ENCODE data around the gene RAP1GDS1.
"Not testable (repeated sequence)": the region's sequence is repeated elsewhere in the genome, so short reads cannot be mapped to it uniquely, and the experiment has no call there.

RAP1GDS1 gene

DNA sequence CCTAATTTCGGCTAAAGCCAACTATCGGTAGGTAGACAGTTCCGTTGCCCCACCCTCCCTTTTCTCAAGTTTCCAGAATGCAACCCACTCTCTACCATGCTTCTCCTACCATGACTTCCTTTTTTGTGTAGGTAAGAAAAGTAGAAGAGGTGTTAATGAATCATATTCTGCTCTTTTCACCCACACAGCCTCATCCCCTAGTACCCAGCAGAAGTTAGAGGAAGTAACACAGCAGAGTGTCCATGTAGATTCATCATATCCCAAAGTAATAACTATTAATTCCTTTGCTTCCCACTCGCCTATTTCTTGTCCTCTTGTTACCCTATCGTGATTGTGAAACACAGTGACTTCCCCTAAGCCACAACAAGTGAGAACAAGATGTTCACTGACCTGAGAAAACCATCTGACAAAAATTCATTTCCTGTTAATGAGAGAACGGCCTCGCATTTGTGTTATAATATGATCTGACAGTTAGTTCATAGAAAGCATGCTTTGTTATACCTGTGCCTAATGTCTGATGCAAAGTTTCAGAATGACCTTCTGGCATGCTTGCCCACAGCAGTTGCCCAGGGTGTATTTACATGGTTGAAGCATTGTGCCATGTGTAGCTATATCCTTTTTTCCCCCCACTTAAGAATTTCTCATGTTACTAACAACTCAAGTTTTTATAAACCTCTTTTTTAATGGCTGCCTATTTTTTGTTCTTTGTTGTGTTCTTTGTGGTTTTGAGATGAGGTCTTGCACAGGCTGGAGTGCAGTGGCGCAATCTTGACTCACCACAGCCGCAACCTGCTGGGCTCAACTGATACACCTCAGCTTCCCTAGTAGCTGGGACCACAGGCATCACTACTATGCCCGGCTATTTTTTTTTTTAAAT lies 185.6 kb downstream of the RAP1GDS1 start:
- H3K4me3 ChIP-seq (replicated peaks; ENCODE audit: low read depth, low read length): no peak overlapping the region
- TF ChIP-seq, protein P1, sequence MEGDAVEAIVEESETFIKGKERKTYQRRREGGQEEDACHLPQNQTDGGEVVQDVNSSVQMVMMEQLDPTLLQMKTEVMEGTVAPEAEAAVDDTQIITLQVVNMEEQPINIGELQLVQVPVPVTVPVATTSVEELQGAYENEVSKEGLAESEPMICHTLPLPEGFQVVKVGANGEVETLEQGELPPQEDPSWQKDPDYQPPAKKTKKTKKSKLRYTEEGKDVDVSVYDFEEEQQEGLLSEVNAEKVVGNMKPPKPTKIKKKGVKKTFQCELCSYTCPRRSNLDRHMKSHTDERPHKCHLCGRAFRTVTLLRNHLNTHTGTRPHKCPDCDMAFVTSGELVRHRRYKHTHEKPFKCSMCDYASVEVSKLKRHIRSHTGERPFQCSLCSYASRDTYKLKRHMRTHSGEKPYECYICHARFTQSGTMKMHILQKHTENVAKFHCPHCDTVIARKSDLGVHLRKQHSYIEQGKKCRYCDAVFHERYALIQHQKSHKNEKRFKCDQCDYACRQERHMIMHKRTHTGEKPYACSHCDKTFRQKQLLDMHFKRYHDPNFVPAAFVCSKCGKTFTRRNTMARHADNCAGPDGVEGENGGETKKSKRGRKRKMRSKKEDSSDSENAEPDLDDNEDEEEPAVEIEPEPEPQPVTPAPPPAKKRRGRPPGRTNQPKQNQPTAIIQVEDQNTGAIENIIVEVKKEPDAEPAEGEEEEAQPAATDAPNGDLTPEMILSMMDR (IDR thresholded peaks at IDR 0.05; ENCODE audit: low read length, missing control alignments): no peak
- peak; percentile 57 for DNase-seq (ENCODE audit: low read depth)

GRCh38 chr4:98447648-98448047 lies 186.5 kb downstream of the RAP1GDS1 start:
- TF ChIP-seq, protein P1 (IDR thresholded peaks at IDR 0.05; ENCODE audit: low read length, missing control alignments): no peak
- no peak for DNase-seq (ENCODE audit: low read depth)

DNA sequence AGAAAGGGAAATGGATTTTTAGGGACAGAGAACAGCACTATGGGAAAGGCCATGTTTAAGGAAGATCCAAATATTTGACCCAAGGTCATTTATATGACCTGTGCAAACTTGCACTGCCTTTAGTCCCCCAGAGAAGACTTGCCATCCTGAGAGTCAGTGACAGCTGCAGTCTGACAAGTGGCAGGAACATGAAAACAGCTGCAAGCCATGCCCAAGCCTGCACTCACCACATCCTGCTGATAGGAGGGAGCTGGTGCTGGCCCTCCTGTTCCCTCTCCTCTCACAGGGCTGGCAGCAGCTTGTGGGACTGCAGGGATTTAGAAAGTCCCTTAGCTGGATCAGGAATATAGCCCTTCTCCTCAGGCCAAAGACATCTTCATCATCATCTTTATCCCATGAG lies 187.7 kb downstream of the RAP1GDS1 start:
- TF ChIP-seq, protein P1 (IDR thresholded peaks at IDR 0.05; ENCODE audit: low read length, missing control alignments): no peak
- H3K4me3 ChIP-seq (replicated peaks; ENCODE audit: low read depth, low read length): no peak overlapping the region
- no peak for DNase-seq (ENCODE audit: low read depth)

More at GRCh38 chr4:98447648-98448047, 186.5 kb downstream of the RAP1GDS1 start:
- no peak overlapping the region for H3K4me3 ChIP-seq (replicated peaks; ENCODE audit: low read depth, low read length)

- no peak overlapping the region for H3K4me3 ChIP-seq (replicated peaks; ENCODE audit: low read depth, low read length)
- TF ChIP-seq, protein P1 (IDR thresholded peaks at IDR 0.05; ENCODE audit: low read length, missing control alignments): no peak
- DNase-seq (ENCODE audit: low read depth): no peak
Observed at GRCh38 chr4:98452091-98452490, 190.9 kb downstream of the RAP1GDS1 start.

GRCh38 chr4:98457422-98457821 lies 196.2 kb downstream of the RAP1GDS1 start:
- not testable (repeated sequence) for DNase-seq (ENCODE audit: low read depth)

DNA sequence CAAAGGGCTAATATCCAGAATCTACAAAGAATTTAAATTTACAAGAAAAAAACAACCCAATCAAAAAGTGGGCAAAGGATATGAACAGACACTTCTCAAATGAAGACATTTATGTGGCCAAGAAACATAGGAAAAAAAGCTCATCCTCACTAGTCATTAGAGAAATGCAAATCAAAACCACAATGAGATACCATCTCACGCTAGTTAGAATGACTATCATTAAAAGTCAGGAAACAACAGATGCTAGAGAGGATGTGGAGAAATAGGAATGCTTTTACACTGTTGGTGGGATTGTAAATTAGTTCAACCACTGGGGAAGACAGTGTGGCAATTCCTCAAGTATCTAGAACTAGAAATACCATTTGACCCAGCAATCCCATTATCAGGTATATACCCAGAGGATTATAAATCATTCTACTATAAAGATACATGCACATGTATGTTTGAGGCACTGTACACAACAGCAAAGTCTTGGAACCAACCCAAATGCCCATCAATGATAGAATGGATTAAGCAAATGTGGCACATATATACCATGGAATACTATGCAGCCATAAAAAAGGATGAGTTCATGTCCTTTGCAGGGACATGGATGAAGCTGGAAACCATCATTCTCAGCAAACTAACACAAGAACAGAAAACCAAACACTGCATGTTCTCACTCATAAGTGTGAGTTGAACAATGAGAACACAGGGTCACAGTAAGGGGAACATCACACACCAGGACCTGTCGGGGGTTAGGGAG lies 200.1 kb downstream of the RAP1GDS1 start:
- DNase-seq (ENCODE audit: low read depth); H3K4me3 ChIP-seq (replicated peaks; ENCODE audit: low read depth, low read length): not testable (repeated sequence)

More at GRCh38 chr4:98457422-98457821, 196.2 kb downstream of the RAP1GDS1 start:
- H3K4me3 ChIP-seq (replicated peaks; ENCODE audit: low read depth, low read length): not testable (repeated sequence)

GRCh38 chr4:98462487-98462886 lies 201.3 kb downstream of the RAP1GDS1 start:
- H3K4me3 ChIP-seq (replicated peaks; ENCODE audit: low read depth, low read length): no peak overlapping the region
- TF ChIP-seq, protein P1 (IDR thresholded peaks at IDR 0.05; ENCODE audit: low read length, missing control alignments): no peak
- no peak for DNase-seq (ENCODE audit: low read depth)
